Neural cell (in vitro differentiated cells): Measurements from ENCODE around the gene SPTB. TPM values are rescaled to one million over a fixed set of nuclear protein-coding genes. Genes with fewer than 3 reads are reported as not detected.

Experiments used
- H2AFZ ChIP-seq: fragments of 200-600, 300-800 bp; sonication (generic), shearing (Covaris generic); 2 replicates; pipeline ENCODE4 v1.6.0; 2014; ENCODE audit warnings: low read depth, mild to moderate bottlenecking, antibody characterized with exemption, low read length, moderate library complexity
- H3F3A ChIP-seq: fragments of 200-600 bp; shearing (Covaris generic); 2 replicates; pipeline ENCODE4 v1.6.1; 2016; ENCODE audit warnings: mild to moderate bottlenecking, moderate library complexity, mixed read lengths, antibody characterized with exemption, low read length; ENCODE audit not compliant: insufficient read depth, poor library complexity, severe bottlenecking
- H3K27ac ChIP-seq: fragments of 200-600, 300-800 bp; sonication (generic), shearing (Covaris generic); 2 replicates; pipeline ENCODE4 v1.5.1; 2014; ENCODE audit warnings: mild to moderate bottlenecking, low read length, moderate library complexity
- H3K27me3 ChIP-seq: fragments of 300-800, 200-600 bp; sonication (generic), shearing (Covaris generic); 2 replicates; pipeline ENCODE4 v1.6.0; 2014; ENCODE audit warnings: mild to moderate bottlenecking, low read depth, low read length, moderate library complexity; ENCODE audit not compliant: insufficient read depth
- H3K36me3 ChIP-seq: fragments of 300-800, 200-600 bp; sonication (generic), shearing (Covaris generic); 2 replicates; pipeline ENCODE4 v1.5.1; 2014; ENCODE audit warnings: mild to moderate bottlenecking, antibody characterized with exemption, low read length, moderate library complexity; ENCODE audit not compliant: insufficient read depth
- H3K4me2 ChIP-seq: fragments of 300-800, 200-600 bp; sonication (generic), shearing (Covaris generic); 2 replicates; pipeline ENCODE4 v1.6.0; 2014; ENCODE audit warnings: mild to moderate bottlenecking, low read length
- H3K4me3 ChIP-seq: fragments of 300-800, 200-600 bp; sonication (generic), shearing (Covaris generic); 2 replicates; pipeline ENCODE4 v1.5.1; 2014; ENCODE audit warnings: mild to moderate bottlenecking, low read length, moderate library complexity
- H3K79me2 ChIP-seq: fragments of 200-600 bp; shearing (Covaris generic); replicated peaks from 2 replicates; pipeline ENCODE4 v1.6.0; 2014; ENCODE audit warnings: mild to moderate bottlenecking, low read length, moderate library complexity; ENCODE audit not compliant: insufficient read depth
- H3K9ac ChIP-seq: fragments of 300-800, 200-600 bp; sonication (generic), shearing (Covaris generic); 2 replicates; pipeline ENCODE4 v1.6.1; 2016; ENCODE audit warnings: mild to moderate bottlenecking, low read length, mixed read lengths
- H3K9me2 ChIP-seq: fragments of 200-600 bp; shearing (Covaris generic); 2 replicates; pipeline ENCODE4 v1.6.1; 2016; ENCODE audit warnings: mild to moderate bottlenecking, low read length, mixed read lengths; ENCODE audit not compliant: insufficient read depth
- H3K9me3 ChIP-seq: fragments of 200-600, 300-800 bp; sonication (generic), shearing (Covaris generic); 2 replicates; pipeline ENCODE4 v1.6.1; 2016; ENCODE audit warnings: mild to moderate bottlenecking, mixed run types, low read length, moderate library complexity, mixed read lengths
- H4K20me1 ChIP-seq: fragments of 200-600 bp; shearing (Covaris generic); 2 replicates; pipeline ENCODE4 v1.6.1; 2016; ENCODE audit warnings: mild to moderate bottlenecking, mixed run types; ENCODE audit not compliant: insufficient read depth
- EP300 ChIP-seq: fragments of 450-650 bp; conservative IDR thresholded peaks from 2 replicates; pipeline ENCODE4 v1.6.1; 2014; ENCODE audit warnings: antibody characterized with exemption, mild to moderate bottlenecking, moderate library complexity; ENCODE audit not compliant: poor library complexity, severe bottlenecking
- EZH2 ChIP-seq: fragments of 200-600, 300-800 bp; shearing (Covaris generic), sonication (generic); IDR thresholded peaks from 2 replicates; pipeline ENCODE4 v1.6.1; 2014; ENCODE audit warnings: antibody characterized with exemption, low read length, borderline replicate concordance, mild to moderate bottlenecking; ENCODE audit not compliant: insufficient read depth, poor library complexity, severe bottlenecking
- MXI1 ChIP-seq: fragments of 450-650 bp; conservative IDR thresholded peaks from 2 replicates; pipeline ENCODE4 v1.6.1; 2014; ENCODE audit warnings: antibody characterized with exemption, mild to moderate bottlenecking; ENCODE audit not compliant: poor library complexity, severe bottlenecking
- POLR2AphosphoS5 ChIP-seq: IDR thresholded peaks from 2 replicates; pipeline ENCODE4 v1.6.1; 2012
- RAD21 ChIP-seq: fragments of 450-650 bp; conservative IDR thresholded peaks from 2 replicates; pipeline ENCODE4 v1.6.1; 2014; ENCODE audit warnings: antibody characterized with exemption, mild to moderate bottlenecking, moderate library complexity
- SMC3 ChIP-seq: fragments of 450-650 bp; conservative IDR thresholded peaks from 2 replicates; pipeline ENCODE4 v1.6.1; 2014; ENCODE audit warnings: antibody characterized with exemption, mild to moderate bottlenecking, moderate library complexity; ENCODE audit not compliant: poor library complexity
- TAF1 ChIP-seq: IDR thresholded peaks from 2 replicates; pipeline ENCODE4 v1.6.1; 2012; ENCODE audit warnings: low read depth
- polyA plus RNA-seq: library from polyadenylated mRNA; depleted of rRNA; stranded (reverse); fragments of >200 nt; gene quantifications from 2 replicates; pipeline ENCODE4 v1.2.3, GENCODE V29; 2014
- TF ChIP-seq, protein P1 (sequence below): IDR thresholded peaks from 2 replicates; pipeline ENCODE4 v1.6.1; 2012; ENCODE audit warnings: borderline replicate concordance
- TF ChIP-seq, protein P2 (sequence below): fragments of 450-650 bp; IDR thresholded peaks from 2 replicates; pipeline ENCODE4 v1.5.1; 2014; ENCODE audit warnings: antibody characterized with exemption, mild to moderate bottlenecking, moderate library complexity; ENCODE audit not compliant: poor library complexity, severe bottlenecking

SPTB gene
- polyA plus RNA-seq, 1 donor from 2014 or later, result 1.9 TPM

DNA sequence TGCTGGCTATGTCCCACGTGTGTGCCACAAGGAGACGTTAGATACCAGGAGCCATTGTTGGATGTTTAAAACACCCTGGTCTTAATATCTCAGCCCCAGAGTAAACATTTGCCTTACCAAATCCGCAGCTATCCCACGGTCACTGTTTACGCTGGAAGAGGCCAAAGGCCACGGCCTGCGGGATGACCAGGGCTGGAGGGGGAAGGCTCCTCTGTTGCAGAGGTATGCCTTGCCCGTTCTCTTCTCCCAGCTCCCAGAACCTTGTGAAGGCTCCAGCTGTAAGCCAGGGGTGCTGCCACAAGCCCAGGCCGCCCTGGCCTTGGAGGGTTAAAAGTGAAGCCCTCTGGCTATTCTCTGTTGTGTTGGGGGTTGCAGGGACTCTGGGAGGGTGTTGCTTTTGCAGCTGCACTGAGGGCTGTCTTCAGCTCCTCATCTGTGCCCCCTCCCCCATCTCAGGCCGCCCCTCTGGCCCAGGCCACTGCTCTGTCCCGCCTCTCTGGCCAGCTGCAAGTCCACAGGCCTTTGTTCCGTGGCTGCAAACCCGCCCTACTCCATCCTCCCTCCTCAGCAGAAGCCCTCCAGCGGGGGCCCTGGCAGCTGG lies 173.0 kb downstream of the SPTB start:
- no peak for TF ChIP-seq EZH2
- no peak for TF ChIP-seq RAD21
- TF ChIP-seq POLR2AphosphoS5, result no peak
- TF ChIP-seq, protein P1, sequence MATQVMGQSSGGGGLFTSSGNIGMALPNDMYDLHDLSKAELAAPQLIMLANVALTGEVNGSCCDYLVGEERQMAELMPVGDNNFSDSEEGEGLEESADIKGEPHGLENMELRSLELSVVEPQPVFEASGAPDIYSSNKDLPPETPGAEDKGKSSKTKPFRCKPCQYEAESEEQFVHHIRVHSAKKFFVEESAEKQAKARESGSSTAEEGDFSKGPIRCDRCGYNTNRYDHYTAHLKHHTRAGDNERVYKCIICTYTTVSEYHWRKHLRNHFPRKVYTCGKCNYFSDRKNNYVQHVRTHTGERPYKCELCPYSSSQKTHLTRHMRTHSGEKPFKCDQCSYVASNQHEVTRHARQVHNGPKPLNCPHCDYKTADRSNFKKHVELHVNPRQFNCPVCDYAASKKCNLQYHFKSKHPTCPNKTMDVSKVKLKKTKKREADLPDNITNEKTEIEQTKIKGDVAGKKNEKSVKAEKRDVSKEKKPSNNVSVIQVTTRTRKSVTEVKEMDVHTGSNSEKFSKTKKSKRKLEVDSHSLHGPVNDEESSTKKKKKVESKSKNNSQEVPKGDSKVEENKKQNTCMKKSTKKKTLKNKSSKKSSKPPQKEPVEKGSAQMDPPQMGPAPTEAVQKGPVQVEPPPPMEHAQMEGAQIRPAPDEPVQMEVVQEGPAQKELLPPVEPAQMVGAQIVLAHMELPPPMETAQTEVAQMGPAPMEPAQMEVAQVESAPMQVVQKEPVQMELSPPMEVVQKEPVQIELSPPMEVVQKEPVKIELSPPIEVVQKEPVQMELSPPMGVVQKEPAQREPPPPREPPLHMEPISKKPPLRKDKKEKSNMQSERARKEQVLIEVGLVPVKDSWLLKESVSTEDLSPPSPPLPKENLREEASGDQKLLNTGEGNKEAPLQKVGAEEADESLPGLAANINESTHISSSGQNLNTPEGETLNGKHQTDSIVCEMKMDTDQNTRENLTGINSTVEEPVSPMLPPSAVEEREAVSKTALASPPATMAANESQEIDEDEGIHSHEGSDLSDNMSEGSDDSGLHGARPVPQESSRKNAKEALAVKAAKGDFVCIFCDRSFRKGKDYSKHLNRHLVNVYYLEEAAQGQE, result no peak
- TF ChIP-seq EP300, result no peak
- TF ChIP-seq MXI1, result no peak
- TF ChIP-seq, protein P2, sequence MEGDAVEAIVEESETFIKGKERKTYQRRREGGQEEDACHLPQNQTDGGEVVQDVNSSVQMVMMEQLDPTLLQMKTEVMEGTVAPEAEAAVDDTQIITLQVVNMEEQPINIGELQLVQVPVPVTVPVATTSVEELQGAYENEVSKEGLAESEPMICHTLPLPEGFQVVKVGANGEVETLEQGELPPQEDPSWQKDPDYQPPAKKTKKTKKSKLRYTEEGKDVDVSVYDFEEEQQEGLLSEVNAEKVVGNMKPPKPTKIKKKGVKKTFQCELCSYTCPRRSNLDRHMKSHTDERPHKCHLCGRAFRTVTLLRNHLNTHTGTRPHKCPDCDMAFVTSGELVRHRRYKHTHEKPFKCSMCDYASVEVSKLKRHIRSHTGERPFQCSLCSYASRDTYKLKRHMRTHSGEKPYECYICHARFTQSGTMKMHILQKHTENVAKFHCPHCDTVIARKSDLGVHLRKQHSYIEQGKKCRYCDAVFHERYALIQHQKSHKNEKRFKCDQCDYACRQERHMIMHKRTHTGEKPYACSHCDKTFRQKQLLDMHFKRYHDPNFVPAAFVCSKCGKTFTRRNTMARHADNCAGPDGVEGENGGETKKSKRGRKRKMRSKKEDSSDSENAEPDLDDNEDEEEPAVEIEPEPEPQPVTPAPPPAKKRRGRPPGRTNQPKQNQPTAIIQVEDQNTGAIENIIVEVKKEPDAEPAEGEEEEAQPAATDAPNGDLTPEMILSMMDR, result no peak
- TF ChIP-seq TAF1, result no peak
- H2AFZ ChIP-seq, result no peak overlapping the region
- H3K27ac ChIP-seq, result no peak overlapping the region
- peaks cover 18% of the 10 kb centered on the region for H3K27me3 ChIP-seq
- H3K36me3 ChIP-seq, result no peaks in the 10 kb centered on the region
- no peak overlapping the region for H3K4me2 ChIP-seq
- H3K9me2 ChIP-seq, result no peaks in the 10 kb centered on the region
- H3K79me2 ChIP-seq, result peaks cover 26% of the 10 kb centered on the region
- H3F3A ChIP-seq, result no peaks in the 10 kb centered on the region
- H3K9ac ChIP-seq, result no peak overlapping the region
- H3K9me3 ChIP-seq, result peaks cover 3% of the 10 kb centered on the region
- no peaks in the 10 kb centered on the region for H4K20me1 ChIP-seq
- H3K4me3 ChIP-seq, result peak overlapping the region; percentile 24

DNA sequence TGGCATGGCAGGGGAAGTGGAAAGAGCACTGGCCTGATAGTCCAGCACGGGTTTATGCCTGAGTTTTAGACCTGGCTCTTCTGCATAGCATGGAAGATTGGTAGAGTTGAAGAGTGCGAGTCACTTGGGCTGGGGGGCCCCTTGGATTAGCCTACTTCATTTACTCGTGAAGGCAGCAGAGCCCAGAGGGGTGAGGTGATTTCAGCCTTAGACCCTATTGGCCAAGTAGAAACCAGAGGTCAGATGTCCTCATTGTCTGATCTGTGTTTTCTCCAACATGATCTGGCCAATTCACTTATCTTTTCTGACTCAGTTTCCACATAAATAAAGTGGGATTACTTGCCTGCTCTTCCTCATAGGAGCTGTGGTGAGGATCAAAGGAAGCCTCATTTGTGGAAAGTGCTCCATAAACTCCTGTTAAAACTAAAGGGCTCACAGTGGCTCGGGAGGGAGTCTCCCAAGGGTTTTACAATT lies 173.6 kb downstream of the SPTB start:
- Histone ChIP-seq H3K4me2 (no peak overlapping the region), H4K20me1 (no peaks in the 10 kb centered on the region), H3K79me2 (peaks cover 26% of the 10 kb centered on the region), H3K27me3 (peaks cover 18% of the 10 kb centered on the region), H3K4me3 (peak overlapping the region; percentile 86), H2AFZ (no peak overlapping the region), H3K27ac (no peak overlapping the region), H3K9me3 (peaks cover 2% of the 10 kb centered on the region), H3K36me3 (no peaks in the 10 kb centered on the region), H3K9ac (no peak overlapping the region), H3K9me2 (no peaks in the 10 kb centered on the region), H3F3A (no peaks in the 10 kb centered on the region)
- no peak for TF ChIP-seq RAD21
- no peak for TF ChIP-seq TAF1
- TF ChIP-seq SMC3, result no peak
- TF ChIP-seq, protein P1, result no peak
- TF ChIP-seq, protein P2, result no peak
- TF ChIP-seq MXI1, result no peak
- no peak for TF ChIP-seq POLR2AphosphoS5
- TF ChIP-seq EP300, result no peak
- no peak for TF ChIP-seq EZH2
